Cardiac muscle cell (in vitro differentiated cells and primary cell): ENCODE data around the gene RPS15. TPM values are rescaled to one million over a fixed set of nuclear protein-coding genes. Genes with fewer than 3 reads are reported as not detected.
A peak's percentile ranks its signal among the peaks of the same experiment; 100 is the strongest.

Experiments used
- DNase-seq, 2 donors: peaks; one replicate each; pipeline versions ENCODE4 v3.0.0 to v3.0.0-alpha.2; 2010 to 2017; ENCODE audit warnings: low read depth in 1 of 2, low spot score in 1 of 2
- H3K27ac ChIP-seq: fragments of 200-600 bp; sonication (generic); 2 replicates; pipeline ENCODE4 v1.5.1; 2016
- H3K27me3 ChIP-seq: fragments of 200-600 bp; sonication (generic); 2 replicates; pipeline ENCODE4 v1.6.0; 2016; ENCODE audit warnings: control low read depth
- H3K36me3 ChIP-seq: fragments of 200-600 bp; sonication (generic); 2 replicates; pipeline ENCODE4 v1.5.1; 2016; ENCODE audit warnings: control low read depth
- H3K4me1 ChIP-seq: fragments of 200-600 bp; sonication (generic); 2 replicates; pipeline ENCODE4 v1.8.1; 2017; ENCODE audit warnings: low read depth, mild to moderate bottlenecking, mixed run types
- H3K4me3 ChIP-seq: fragments of 200-600 bp; sonication (generic); 2 replicates; pipeline ENCODE4 v1.5.1; 2016; ENCODE audit warnings: mild to moderate bottlenecking
- H3K9me3 ChIP-seq: fragments of 200-600 bp; sonication (generic); 2 replicates; pipeline ENCODE4 v1.5.1; 2017; ENCODE audit warnings: low read depth, mild to moderate bottlenecking, control low read depth
- CTCF ChIP-seq: IDR thresholded peaks from 2 replicates; pipeline ENCODE4 v1.5.1; 2012; ENCODE audit warnings: low read depth, mild to moderate bottlenecking, low read length
- polyA plus RNA-seq: library from polyadenylated mRNA; unstranded; fragments of >200 nt; fragmentation: Nextera tagmentation; extraction: Ambion mirVana; gene quantifications from 2 replicates; pipeline ENCODE4 v1.2.1, GENCODE V29; 2016
- total RNA-seq: library from RNA; depleted of rRNA; stranded (reverse); fragments of >200 nt; gene quantifications from 2 replicates; pipeline ENCODE4 v1.2.3, GENCODE V29; 2016

Gene RPS15
- total and polyA plus RNA-seq, 2 experiments from 2014 or later, result 1,129 to 6,817 TPM

- Histone ChIP-seq H3K4me1 (peaks cover 5% of the 10 kb centered on the region), H3K27me3 (peaks cover 67% of the 10 kb centered on the region), H3K36me3 (no peaks in the 10 kb centered on the region), H3K4me3 (peak overlapping the region; percentile 53), H3K27ac (no peak overlapping the region), H3K9me3 (no peaks in the 10 kb centered on the region)
- TF ChIP-seq CTCF, result no peak
- peak in 1 of 2 donors; percentile 71 for DNase-seq
Observed at GRCh38 chr19:1446713-1447481, 8.7 kb downstream of the RPS15 start.

GRCh38 chr19:1447504-1447903, 9.3 kb downstream of the RPS15 start:
- H3K4me3 ChIP-seq, result no peak overlapping the region

GRCh38 chr19:1447944-1448343, 9.7 kb downstream of the RPS15 start:
- H3K27ac ChIP-seq, result no peak overlapping the region
- peaks cover 5% of the 10 kb centered on the region for H3K4me1 ChIP-seq
- no peaks in the 10 kb centered on the region for H3K36me3 ChIP-seq
- no peaks in the 10 kb centered on the region for H3K9me3 ChIP-seq
- H3K27me3 ChIP-seq, result peaks cover 77% of the 10 kb centered on the region
- TF ChIP-seq CTCF, result no peak
- H3K4me3 ChIP-seq, result no peak overlapping the region
- DNase-seq, result no peak

More at GRCh38 chr19:1447504-1447903, 9.3 kb downstream of the RPS15 start:
- H3K27ac ChIP-seq, result no peak overlapping the region
- H3K4me1 ChIP-seq, result peaks cover 5% of the 10 kb centered on the region
- H3K27me3 ChIP-seq, result peaks cover 73% of the 10 kb centered on the region
- DNase-seq, result no peak
- no peaks in the 10 kb centered on the region for H3K9me3 ChIP-seq
- no peak for TF ChIP-seq CTCF
- no peaks in the 10 kb centered on the region for H3K36me3 ChIP-seq

- peak in 1 of 2 donors; percentile 57 for DNase-seq
- H3K27me3 ChIP-seq, result peaks cover 95% of the 10 kb centered on the region
Observed at GRCh38 chr19:1449467-1450442, 11.6 kb downstream of the RPS15 start, which contains the start of gene APC2. TSS of gene APC2 (plus strand) at chr19:1450121. CDS start at chr19:1453002, 2,881 bp downstream.

More at GRCh38 chr19:1449467-1450442, 11.6 kb downstream of the RPS15 start, which contains the start of gene APC2:
- Histone ChIP-seq H3K27ac (no peak within 1 kb of the TSS), H3K9me3 (no peaks in the 10 kb centered on the region), H3K4me3 (no peak within 1 kb of the TSS), H3K36me3 (no peaks in the 10 kb centered on the region), H3K4me1 (peaks cover 5% of the 10 kb centered on the region)
- no peak for TF ChIP-seq CTCF
